Activated CD8-positive, alpha-beta memory T cell treated with anti-CD3 and anti-CD28 coated beads for 24 hours (primary cell): ENCODE measurements around the gene BCAT1.
A peak's percentile ranks its signal among the peaks of the same experiment; 100 is the strongest.
"Not testable (repeated sequence)": the region's sequence is repeated elsewhere in the genome, so short reads cannot be mapped to it uniquely, and the experiment has no call there.

ENCODE experiments used
- DNase-seq: peaks from one replicate; pipeline ENCODE4 v3.0.0-alpha.2; 2020

BCAT1 gene

DNA sequence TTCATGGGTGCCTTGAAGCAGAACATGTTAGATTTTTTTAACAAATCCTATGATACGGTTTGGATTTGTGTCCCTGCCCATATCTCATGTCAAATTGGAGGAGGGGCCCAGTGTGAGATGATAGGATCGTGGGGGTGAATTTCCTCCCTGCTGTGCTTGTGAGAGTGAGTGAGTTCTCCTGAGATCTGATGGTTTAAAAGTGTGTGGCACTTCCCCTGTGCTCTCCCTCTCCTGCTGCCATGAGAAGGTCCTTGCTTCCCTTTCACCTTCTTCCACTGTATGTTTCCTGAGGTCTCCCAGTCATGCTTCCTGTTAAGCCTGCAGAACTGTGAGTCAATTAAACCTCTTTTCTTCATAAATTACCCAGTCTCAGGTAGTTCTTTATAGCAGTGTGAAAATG lies 97.0 kb downstream of the BCAT1 start:
- not testable (repeated sequence) for DNase-seq

DNA sequence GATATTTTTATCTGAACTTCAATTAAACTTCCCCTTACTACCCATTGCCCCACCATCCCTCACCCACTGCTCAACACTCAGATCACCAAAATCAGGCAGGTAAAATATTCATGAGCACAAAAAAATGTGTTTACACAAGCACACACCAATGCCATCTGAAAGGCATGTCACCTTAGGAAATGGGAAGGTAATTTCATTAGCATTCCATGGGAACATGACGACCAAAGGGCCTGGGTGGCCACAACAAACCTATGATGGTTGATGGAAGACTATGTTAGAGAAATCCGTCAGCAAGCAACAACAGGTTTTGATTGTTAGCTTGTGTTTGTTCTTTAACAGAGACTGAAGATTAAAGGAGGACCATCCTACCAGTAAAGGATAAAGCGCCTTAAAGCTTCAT lies 97.6 kb downstream of the BCAT1 start:
- DNase-seq, result no peak

DNA sequence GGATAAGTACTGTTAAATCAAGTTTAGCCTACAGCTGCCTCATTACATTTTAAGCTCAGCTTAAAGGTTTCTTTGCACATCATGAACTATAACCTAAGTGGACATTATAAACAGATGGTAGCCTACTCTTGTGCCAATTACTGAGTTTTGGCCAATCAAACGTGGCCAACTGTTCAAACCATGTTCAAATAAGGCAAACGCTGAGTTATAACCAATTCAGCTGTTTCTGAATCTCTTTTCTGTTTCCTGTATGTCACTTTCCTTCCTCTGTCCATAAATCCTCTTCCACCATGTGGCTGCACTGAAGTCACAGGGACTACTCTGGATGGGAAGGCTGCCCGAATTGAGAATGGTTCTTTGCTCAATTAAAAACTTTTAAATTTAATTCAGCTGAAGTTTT lies 98.4 kb downstream of the BCAT1 start:
- DNase-seq, result no peak

DNA sequence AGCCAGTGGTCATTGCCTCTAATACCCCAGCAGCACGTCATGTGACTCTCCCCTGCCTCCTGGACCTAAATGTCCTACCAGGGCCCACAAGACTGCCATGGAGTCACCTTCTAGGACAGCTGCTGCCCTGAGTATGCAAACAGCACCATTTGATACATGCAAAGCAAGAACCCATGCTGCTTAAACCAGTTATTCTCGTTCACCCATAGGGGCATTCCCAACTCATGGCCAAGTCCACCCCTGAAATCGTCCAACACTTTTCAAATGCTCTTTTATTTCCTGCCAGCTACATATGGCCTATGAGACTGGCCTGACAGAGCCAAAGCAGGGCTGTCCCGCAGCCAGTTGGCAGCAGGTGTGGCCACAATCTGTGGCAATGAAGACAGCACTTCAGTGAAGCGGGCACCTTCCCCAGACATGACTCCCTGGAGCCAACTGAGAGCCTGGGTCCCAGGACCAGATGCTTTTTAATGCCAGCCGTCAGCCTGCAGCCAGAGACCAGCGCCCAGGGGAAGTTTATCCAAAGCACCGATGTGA lies 99.9 kb downstream of the BCAT1 start:
- no peak for DNase-seq

DNA sequence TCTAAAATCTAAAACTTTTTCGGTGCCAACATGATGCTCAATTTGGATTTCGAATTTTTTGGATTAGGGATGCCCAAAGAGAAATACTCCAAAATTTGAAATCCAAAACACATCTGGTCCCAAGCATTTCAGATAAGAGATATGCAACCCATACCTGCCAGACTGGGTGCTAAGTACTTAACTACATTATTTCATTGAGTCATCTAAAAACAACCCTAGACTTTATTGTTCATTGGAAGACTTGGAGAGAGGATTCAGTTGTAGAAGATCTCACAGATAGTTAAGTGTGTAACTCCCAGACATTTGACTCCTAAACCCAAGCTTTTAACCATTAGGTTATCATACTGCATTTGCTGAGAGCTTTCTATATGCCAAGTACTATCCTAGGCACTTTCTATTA lies 102.2 kb downstream of the BCAT1 start:
- no peak for DNase-seq

DNA sequence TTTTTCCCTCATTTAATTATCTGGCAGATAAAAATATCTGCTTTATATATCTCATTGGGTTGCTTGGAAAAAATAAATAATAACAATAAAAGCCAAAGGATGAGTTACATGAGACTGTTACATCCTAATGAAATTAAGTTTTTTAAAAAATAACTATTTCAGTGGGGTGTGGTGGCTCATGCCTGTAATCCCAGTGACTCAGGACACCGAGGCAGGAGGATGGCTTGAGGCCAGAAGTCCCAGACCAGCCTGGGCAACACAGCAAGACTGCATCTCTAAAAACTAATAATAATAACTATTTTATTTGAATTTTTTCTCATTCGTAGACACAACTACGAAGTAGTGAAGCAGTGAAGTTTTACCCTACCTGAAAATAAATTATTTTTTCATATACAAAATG lies 103.3 kb downstream of the BCAT1 start:
- no peak for DNase-seq

DNA sequence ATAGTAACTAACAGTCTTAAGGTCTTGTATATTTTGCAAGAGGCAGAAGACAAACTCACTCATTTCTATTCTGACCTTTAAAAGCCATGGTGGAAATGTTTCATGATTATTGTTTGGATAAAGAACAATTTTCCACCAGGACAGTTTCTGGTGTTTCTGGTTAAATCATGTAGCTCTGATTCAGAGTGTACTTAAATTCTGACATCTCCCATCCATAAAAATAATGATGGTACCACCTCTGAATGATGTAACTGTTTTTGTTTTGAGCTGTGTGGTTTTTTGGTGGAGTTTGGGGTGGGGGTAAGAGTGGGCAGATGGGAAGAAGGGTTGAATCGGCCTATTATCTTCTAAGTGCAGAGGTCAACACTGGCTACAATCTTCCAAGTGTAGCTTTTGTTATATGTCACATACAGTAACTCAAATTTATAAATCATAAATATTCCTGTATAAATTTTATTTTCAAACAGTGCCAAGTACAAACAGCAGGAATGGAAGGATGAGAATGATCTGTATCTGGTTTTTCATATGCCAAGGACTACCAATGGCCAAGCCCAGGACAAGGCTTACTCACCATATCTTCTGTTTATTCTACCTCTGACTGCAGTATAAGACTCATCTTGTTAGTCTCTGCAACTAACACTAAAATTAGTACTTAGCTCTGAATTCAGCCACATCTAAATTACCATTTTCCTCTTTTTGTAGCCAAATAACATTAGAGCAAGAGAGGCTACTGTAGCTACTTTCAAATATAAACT lies 108.7 kb downstream of the BCAT1 start:
- DNase-seq, result no peak

DNA sequence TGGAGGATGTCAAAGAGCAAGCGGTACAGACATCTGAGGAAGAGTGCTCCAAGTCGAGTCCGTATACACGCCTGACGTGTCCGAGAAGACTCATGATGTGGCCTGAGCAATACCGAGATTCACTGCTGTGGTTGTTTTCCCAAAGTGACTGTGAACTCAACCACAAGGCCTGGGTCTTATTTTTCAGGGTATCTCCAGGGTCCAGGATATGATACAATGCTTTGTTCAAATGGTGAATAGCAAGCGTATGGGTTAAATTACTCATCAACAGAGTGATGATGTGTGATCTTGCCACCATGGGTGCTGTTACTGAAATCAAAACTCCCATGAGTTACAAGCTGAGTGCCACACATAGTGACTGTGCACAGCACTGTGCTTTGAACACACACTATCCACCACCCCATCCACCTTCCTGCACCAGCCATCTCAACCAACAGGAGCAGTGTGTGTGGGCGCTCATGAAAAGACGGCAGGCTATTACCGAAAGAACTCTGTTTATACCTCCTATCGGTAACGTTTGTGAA lies 109.6 kb downstream of the BCAT1 start:
- DNase-seq, result peak; percentile 77

DNA sequence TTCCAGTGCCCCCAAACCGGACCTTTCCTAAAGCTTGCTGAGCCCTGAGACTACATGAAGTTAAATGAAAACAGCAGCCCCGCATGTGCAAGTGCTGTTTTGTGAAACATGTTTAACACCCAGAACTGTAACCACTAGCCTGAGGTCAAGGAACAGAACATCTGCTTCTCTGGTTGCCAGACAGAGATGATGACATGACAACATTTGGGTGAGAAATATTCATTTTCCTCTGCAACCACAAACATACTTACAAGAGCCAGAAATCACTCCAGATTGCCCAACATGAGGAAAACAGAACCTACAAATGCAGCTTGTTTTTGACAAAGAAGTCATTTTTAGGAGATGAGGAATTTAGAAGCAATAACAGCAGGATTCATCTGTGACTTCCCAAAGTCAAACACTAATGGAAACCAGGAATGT lies 110.4 kb downstream of the BCAT1 start:
- DNase-seq, result no peak

DNA sequence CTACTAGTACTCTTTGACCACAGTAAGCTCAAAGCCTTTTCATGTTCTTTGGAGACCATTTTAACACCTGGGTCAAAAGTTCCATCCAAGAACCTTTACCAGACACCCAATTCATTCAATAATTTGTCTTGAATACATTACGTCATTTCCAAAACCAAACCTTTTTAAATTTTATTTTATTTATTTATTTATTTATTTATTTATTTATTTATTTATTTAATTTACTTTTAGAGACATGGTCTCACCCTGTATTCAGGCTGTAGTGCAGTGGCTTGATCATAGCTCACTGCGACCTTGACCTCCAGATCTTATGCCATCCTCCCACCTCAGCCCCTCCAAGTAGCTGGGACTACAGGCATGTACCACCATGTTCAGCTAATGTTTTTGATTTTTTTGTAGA lies 113.5 kb downstream of the BCAT1 start:
- no peak for DNase-seq

DNA sequence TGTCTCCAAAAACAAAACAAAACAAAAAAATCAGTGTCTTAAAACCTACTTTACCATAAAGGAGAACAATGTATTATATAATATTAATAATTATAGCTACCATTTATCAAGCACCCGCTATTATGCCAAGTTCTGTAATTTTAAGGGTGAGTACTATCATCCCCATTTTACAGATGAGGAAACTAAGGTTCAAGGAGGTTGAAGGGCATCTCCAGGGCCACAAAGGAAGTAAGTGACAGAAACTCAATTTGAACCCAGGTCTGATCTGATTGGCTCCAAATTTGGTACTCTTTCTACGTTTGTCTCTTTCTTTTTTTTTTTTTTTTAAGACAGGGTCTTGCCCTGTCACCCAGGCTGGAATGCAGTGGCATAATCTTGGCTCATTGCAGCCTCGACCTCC lies 115.4 kb downstream of the BCAT1 start:
- no peak for DNase-seq

DNA sequence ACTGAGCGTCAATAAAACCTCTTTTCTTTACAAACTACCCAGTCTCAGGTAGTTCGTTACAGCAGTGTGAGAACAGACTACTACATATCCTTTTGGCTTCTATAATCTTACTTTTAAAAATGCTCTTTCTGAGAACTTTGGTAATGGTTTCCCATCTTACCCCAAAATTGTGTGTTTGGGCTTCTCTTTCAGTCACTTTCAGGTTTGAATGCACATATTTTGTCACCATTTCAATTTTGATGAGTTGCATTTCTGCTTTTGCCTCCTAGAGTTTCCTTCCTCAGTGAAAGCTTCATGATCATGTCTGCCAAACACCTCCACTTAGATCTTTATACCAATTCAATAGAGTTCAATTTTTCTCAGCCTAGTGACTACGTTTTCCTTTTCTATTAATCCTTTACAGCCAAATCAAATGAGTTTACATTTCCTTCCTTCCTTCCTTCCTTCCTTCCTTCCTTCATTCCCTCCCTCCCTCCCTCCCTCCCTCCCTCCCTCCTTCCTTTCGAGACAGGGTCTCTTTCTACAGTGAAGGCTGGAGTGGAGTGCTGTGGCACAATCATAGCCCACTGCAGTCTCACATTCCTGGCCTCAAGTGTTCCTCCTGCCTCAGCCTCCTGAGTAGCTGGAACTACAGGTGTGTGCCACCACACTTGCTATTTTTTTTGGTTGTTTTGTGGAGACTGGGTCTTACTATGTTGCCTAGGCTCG lies 124.9 kb downstream of the BCAT1 start:
- no peak for DNase-seq

DNA sequence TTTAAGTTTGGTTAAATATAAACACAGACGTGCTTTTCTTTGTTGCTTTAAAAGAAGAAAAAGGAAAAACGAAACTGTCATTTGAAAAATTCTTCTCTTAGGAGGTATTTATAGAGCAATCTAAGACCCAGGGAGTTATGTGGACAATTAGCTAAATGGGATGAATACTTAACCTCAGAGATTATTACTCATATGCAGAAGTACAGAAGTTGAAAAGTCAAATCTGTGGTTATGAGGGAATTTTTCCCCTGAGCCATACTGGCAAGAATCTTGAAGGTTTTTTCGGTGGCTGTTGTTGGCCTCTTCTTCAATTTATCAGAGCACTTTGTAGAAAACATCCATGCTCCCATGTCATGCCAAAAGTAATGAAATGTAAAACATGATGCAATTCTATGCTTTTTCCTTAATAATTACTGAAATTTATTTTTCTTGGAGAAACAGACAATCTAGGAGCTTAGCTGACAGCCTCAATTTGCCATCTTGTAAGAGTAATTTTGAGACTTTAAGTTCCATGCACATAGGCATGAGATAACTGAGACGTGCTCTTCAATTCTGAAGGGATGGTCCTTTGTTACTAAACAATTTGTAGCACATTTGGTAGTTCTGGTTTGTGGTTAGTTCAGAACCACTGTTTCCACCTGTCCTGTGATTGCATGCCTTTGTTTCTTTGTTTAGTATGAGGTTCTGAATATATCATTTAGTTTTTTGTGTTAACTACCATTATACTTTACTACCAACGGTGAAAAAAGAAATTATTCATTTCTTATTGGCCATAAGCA lies 126.6 kb downstream of the BCAT1 start:
- DNase-seq, result no peak

DNA sequence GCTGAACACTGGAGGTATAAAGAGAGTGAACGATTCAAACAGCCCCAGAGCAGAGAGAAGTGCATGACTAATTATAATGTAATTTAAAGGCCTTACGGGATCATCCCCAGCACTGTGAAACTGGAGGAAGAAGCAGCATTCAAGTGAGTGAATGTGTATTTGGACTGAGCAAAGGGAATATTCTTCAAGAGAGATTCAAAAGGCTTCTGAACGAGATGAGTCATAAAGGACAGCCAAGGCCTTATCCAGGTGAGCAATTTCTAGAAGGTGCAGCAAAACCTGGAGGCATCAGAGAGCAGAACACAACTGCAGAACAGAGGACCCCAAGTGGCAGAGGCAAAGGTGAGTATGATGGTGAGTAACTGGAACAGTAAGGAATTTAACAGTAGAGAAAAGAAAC lies 127.2 kb downstream of the BCAT1 start:
- DNase-seq, result no peak

DNA sequence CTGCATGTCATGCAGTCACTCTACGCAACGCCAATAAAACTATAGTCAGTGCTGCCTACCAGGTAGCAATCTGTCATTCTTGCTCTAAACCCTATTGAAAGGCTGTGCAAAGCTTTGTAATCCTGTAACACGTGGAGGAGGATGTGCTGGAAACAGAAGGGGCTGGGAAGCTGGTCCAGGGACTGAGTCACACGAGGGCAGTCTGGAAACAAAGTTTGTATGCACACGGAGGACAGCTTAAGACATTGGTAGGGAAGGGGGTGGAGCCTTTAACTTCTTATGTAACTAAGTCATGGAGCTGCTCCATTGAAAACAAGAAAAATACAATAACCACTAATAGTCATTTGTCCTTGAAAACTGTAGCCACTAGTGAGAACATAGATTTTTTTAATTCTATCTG lies 128.0 kb downstream of the BCAT1 start:
- DNase-seq, result no peak

DNA sequence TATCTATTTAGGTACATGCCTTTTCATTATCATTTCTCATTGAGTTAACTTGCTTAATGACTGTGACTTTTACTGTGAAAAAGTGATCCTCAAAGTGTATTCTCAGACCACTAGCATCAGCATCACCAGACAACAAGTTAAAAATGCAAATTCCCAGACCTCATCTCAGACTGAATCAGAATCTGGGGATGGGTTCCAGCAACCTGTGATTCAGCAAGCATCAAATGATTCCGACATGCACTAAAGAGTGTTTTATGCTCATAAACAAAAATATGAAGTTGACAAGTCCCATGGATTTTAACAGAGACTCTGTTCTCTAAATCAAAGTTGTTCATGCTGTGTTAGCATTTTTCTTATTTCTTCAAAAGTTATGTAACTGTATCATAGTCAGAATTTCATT lies 130.6 kb downstream of the BCAT1 start:
- no peak for DNase-seq

DNA sequence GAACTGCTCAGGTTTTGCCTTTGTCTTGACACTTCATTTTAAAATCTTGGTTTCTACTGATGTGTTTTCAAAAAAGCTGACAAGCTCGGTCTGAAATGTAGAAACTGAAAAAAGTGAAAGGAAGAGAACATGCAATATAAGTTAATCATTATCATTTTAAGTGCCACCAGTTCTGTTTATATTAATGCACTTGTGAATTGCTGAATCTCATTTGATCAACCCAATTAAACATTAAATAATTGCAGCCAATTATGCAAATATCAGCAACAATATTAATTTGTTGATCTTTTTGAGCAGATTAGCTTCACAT lies 133.8 kb downstream of the BCAT1 start:
- no peak for DNase-seq

DNA sequence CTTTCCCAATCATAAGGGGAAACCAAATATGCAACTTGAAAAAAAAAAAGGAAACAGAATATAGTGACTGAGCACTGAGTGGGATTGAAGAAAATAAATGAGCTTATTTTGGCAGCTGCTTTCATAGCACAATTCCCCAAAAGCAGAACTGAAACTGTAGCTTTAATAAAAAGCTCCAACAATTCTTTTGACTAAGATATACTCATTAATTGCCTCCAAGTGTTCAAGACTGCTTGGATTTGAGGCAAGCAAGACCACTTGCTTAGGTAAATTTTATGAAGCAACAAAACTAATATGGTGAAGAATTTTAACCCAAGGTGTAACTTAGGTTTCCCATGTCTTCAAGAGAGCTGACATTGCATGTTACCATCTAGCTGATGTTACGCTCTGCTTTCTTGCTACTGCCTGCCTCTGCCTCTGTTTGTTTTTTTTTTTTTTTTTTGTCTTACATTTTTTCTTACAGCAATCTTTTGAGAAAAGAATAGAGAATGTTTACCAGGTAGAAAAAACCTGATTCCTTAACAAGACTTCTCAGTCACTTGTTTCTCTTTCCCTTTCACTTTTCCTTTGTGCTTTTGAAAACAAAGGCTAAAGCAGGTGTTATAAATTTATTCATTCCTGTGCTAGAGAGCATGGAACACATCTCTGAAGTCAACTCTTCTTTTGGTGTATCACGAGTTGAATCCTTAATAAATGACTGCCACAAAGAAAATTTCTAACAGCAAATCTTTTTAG lies 134.4 kb downstream of the BCAT1 start:
- no peak for DNase-seq

DNA sequence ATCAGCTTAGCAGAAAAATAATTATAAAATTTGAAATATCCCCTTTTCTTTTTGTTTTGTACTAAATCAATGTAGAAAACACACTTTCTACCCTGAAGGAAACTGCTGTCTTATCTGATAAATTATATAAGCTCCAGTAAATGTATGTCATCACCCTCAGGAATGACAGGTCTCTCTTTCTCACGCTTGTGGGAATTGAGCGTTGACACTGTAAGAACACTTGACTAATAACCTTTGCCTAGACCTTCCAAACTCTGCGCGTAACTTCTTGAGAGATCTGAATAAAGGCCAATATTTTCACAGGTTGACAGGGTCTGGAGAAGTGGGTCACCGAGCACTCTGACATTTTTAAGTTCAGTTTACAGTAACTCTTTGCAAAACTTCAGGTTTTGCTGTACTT lies 138.5 kb downstream of the BCAT1 start:
- DNase-seq, result no peak

DNA sequence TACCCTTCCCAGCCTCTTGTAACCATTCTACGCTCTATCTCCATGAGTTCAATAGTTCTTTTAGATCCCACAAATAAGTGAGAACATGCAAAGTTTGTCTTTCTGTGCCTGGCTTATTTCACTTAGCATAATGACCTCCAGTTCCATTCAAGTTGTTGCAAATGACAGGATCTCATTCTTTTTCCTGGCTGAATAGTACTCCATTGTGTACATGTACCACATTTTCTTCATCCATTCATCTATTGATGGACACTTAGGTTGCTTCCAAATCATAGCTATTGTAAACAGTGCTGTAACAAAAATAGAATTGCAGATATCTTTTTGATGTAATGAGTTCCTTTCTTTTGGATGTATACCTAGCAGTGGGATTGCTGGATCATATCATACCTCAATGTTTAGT lies 139.6 kb downstream of the BCAT1 start:
- not testable (repeated sequence) for DNase-seq

DNA sequence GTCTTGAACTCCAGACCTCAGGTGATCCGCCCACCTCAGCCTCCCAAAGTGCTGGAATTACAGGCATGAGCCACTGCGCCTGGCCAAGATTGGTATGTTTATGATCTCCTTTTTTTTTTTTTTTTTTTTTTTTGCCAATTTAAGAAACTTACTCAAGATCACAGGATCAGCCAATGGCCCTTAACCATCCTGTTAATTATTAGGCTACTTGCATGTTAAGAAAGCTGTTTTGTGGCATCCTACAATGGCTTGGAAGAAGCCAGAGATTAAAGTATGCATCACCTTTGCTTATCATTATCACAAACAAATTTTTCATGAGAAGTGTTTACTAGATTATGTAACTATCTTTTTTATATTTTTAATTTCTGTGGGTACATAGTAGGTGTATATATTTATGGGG lies 140.2 kb downstream of the BCAT1 start:
- DNase-seq, result no peak

DNA sequence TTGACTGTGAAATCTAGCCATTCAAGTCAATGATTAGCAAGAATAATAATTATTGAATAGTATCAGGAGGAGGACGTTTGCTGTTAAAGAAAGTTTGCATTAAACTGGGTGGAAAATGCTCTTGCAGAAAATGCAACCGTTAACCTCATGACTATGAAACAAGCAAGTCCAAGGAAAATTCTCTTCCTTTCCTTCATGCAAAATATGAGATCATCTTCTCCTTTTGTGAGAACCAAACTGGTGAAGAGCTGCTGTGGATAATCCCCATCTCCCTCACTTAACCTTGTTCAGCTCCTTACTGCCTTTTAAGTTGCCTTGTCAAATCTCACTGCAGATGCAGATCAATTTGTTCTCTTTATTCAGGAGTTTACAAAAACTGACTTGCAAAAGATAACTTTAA lies 142.5 kb downstream of the BCAT1 start:
- no peak for DNase-seq
